ENCODE measurements around the gene CRYGB.

- TF ChIP-seq CTCF (IDR thresholded peaks at IDR 0.05) (no peak), POLR2A (IDR thresholded peaks at IDR 0.05) (no peak)
Observed at GRCh38 chr2:208174144-208174543, 28.2 kb upstream of the CRYGB start.
